Measurements from ENCODE around the gene CHDH.

CHDH gene

GRCh38 chr3:53842436-53843194 lies 3.6 kb downstream of the CHDH start:
- Histone ChIP-seq H3K36me3 (ENCODE audit: control insufficient read depth, low read length) (no peaks in the 10 kb centered on the region), H3K9me3 (ENCODE audit: control insufficient read depth, insufficient read depth, low read length) (no peaks in the 10 kb centered on the region), H4K20me1 (ENCODE audit: control insufficient read depth, insufficient read depth, low read depth, low read length) (no peaks in the 10 kb centered on the region), H3K4me2 (ENCODE audit: low read length) (no peak overlapping the region), H3K4me1 (ENCODE audit: control insufficient read depth, low read length) (peaks cover 10% of the 10 kb centered on the region), H3F3A (ENCODE audit: control insufficient read depth, insufficient read depth) (no peaks in the 10 kb centered on the region), H3K27ac (ENCODE audit: low read depth, low read length) (no peak overlapping the region), H3K79me2 (ENCODE audit: control insufficient read depth, low read length) (no peaks in the 10 kb centered on the region), H3K4me3 (ENCODE audit: low read length) (no peak overlapping the region), H3K9me2 (replicated peaks; ENCODE audit: control insufficient read depth, low read length) (no peaks in the 10 kb centered on the region), H3K27me3 (ENCODE audit: control insufficient read depth, low read length) (peaks cover 47% of the 10 kb centered on the region)
- TF ChIP-seq EZH2phosphoT487 (IDR thresholded peaks at IDR 0.05; ENCODE audit: borderline replicate concordance, low read length) (no peak), CTCF (IDR thresholded peaks at IDR 0.05; ENCODE audit: low read depth, low read length, poor library complexity, severe bottlenecking) (no peak)

DNA sequence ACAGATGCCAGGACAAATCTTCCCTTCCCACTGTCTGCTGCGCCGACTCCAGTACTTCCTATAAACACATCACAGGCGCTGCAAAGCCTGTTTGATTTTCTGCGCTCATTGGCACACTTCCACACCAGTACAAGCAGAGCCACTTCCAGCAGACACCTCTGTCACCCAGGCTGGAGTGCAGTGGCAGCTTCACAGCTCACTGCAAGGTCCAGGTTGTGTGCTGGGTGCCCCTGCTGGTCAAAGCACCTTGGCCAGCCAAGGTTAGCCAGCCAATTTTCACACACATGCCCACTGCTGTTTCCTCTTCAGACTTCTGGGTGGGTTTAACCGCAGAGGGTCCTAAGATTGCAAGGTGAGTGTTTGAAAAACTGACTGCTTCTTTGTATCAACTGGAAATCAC lies 4.9 kb downstream of the CHDH start:
- H3K36me3 ChIP-seq (ENCODE audit: control insufficient read depth, low read length) = no peaks in the 10 kb centered on the region
- H3K9me2 ChIP-seq (replicated peaks; ENCODE audit: control insufficient read depth, low read length) = no peaks in the 10 kb centered on the region
- H4K20me1 ChIP-seq (ENCODE audit: control insufficient read depth, insufficient read depth, low read depth, low read length) = no peaks in the 10 kb centered on the region
- H3K9me3 ChIP-seq (ENCODE audit: control insufficient read depth, insufficient read depth, low read length) = no peaks in the 10 kb centered on the region
- peaks cover 38% of the 10 kb centered on the region for H3K27me3 ChIP-seq (ENCODE audit: control insufficient read depth, low read length)
- H3K4me1 ChIP-seq (ENCODE audit: control insufficient read depth, low read length) = peaks cover 10% of the 10 kb centered on the region
- H3K4me2 ChIP-seq (ENCODE audit: low read length) = no peak overlapping the region
- no peaks in the 10 kb centered on the region for H3K79me2 ChIP-seq (ENCODE audit: control insufficient read depth, low read length)
- H3K4me3 ChIP-seq (ENCODE audit: low read length) = no peak overlapping the region
- no peaks in the 10 kb centered on the region for H3F3A ChIP-seq (ENCODE audit: control insufficient read depth, insufficient read depth)
- TF ChIP-seq EZH2phosphoT487 (IDR thresholded peaks at IDR 0.05; ENCODE audit: borderline replicate concordance, low read length) = no peak
- no peak for TF ChIP-seq CTCF (IDR thresholded peaks at IDR 0.05; ENCODE audit: low read depth, low read length, poor library complexity, severe bottlenecking)
- no peak overlapping the region for H3K27ac ChIP-seq (ENCODE audit: low read depth, low read length)

DNA sequence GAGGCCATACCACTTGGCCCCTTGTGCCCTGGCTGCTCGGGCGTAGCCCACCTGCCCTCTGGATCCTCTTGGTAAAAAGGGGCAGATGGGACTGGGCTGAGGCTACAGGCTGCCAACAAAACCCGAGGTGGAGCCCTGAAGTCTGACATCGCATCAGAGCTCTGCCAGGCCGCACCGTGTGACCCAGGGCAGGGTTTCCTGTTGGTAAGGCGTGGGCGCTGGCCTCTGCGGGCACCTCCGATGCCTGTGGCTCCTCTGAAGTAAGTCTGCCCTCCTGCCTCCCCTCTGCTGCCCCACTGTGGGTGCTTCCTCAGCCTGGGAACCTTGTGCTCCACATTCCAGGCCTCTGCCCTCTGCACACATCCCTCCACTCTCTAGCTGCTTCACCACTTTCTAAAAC lies 8.9 kb downstream of the CHDH start:
- Histone ChIP-seq H3K27me3 (ENCODE audit: control insufficient read depth, low read length) (peaks cover under 1% of the 10 kb centered on the region; the same call in 1 of the 2 replicates), H4K20me1 (ENCODE audit: control insufficient read depth, insufficient read depth, low read depth, low read length) (no peaks in the 10 kb centered on the region), H3K4me3 (ENCODE audit: low read length) (no peak overlapping the region), H3K79me2 (ENCODE audit: control insufficient read depth, low read length) (no peaks in the 10 kb centered on the region), H3K4me1 (ENCODE audit: control insufficient read depth, low read length) (no peaks in the 10 kb centered on the region), H3K27ac (ENCODE audit: low read depth, low read length) (no peak overlapping the region), H3K36me3 (ENCODE audit: control insufficient read depth, low read length) (no peaks in the 10 kb centered on the region), H3F3A (ENCODE audit: control insufficient read depth, insufficient read depth) (no peaks in the 10 kb centered on the region), H3K4me2 (ENCODE audit: low read length) (no peak overlapping the region), H3K9me3 (ENCODE audit: control insufficient read depth, insufficient read depth, low read length) (no peaks in the 10 kb centered on the region), H3K9me2 (replicated peaks; ENCODE audit: control insufficient read depth, low read length) (no peaks in the 10 kb centered on the region)
- TF ChIP-seq EZH2phosphoT487 (IDR thresholded peaks at IDR 0.05; ENCODE audit: borderline replicate concordance, low read length) (no peak), CTCF (IDR thresholded peaks at IDR 0.05; ENCODE audit: low read depth, low read length, poor library complexity, severe bottlenecking) (no peak)
